Kidney (tissue), 14 donors: ENCODE results near the gene MYBPH. TPM values are rescaled to one million over a fixed set of nuclear protein-coding genes. Genes with fewer than 3 reads are reported as not detected.

ENCODE experiments used
- DNase-seq, 5 donors: peaks; one replicate each; pipeline ENCODE4 v3.0.0-alpha.2; 2013 to 2020
- FAIRE-seq: peaks from 2 replicates; lab custom pipeline; 2012; peaks lifted over from hg19 to GRCh38; lab: Jason Lieb, UNC
- H3K27ac ChIP-seq, 2 donors: one replicate each; pipeline ENCODE4 v1.7.0; 2013; ENCODE audit warnings: low read depth in 2 of 2, low read length in 2 of 2, inconsistent platforms in 1 of 2
- H3K27me3 ChIP-seq: one replicate; pipeline ENCODE4 v1.7.1; 2013; ENCODE audit warnings: low read length, inconsistent platforms; ENCODE audit not compliant: control insufficient read depth, insufficient read depth
- H3K36me3 ChIP-seq, 3 donors: one replicate each; pipeline versions ENCODE4 v1.7.0 to v1.7.1; 2013; ENCODE audit warnings: low read length in 3 of 3, control low read depth in 1 of 3, inconsistent platforms in 1 of 3; ENCODE audit not compliant: insufficient read depth in 3 of 3, control insufficient read depth in 2 of 3
- H3K4me1 ChIP-seq, 3 donors: one replicate each; pipeline versions ENCODE4 v1.7.0 to v1.7.1; 2013; ENCODE audit warnings: low read length in 3 of 3, inconsistent platforms in 1 of 3, low read depth in 1 of 3; ENCODE audit not compliant: control insufficient read depth in 2 of 3, insufficient read depth in 2 of 3
- H3K4me3 ChIP-seq, 3 donors: one replicate each; pipeline versions ENCODE4 v1.7.0 to v1.8.1; 2013; ENCODE audit warnings: low read length in 3 of 3, control low read depth in 1 of 3, inconsistent platforms in 1 of 3
- H3K9ac ChIP-seq, 3 donors: one replicate each; pipeline versions ENCODE4 v1.7.0 to v1.7.1; 2013; ENCODE audit warnings: low read length in 3 of 3, control low read depth in 1 of 3, inconsistent platforms in 1 of 3
- H3K9me3 ChIP-seq, 3 donors: one replicate each; pipeline versions ENCODE4 v1.7.0 to v1.7.1; 2013; ENCODE audit warnings: low read length in 3 of 3, control low read depth in 1 of 3, inconsistent platforms in 1 of 3; ENCODE audit not compliant: control insufficient read depth in 2 of 3, insufficient read depth in 1 of 3
- CTCF ChIP-seq: IDR thresholded peaks from 3 replicates; pipeline ENCODE4 v1.5.1; 2012; ENCODE audit warnings: mild to moderate bottlenecking, moderate library complexity, borderline replicate concordance; ENCODE audit not compliant: insufficient read depth; ENCODE audit errors: extremely low read depth
- intact Hi-C: fragments of 100-400 bp; cut with DNase I; formaldehyde crosslinking; loops from one replicate; pipeline ENCODE4 v1.11.1; 2022
- polyA plus RNA-seq: library from polyadenylated mRNA; stranded (reverse); fragments of 350-450 nt; fragmentation: Illumina TruSeq; extraction: RNeasy Lipid Tissue Mini Kit (QIAGEN cat#74804); gene quantifications from one replicate; pipeline ENCODE4 v1.2.3, GENCODE V29; 2014; ENCODE audit warnings: low read depth, low replicate concordance; ENCODE audit not compliant: insufficient read depth
- total RNA-seq: library from RNA; stranded (reverse); fragmentation: NEBNext Ultra II Directional; extraction: Animal tissue kit (Norgen Biotek cat#: 25700); gene quantifications from one replicate; pipeline ENCODE4 v1.2.1, GENCODE V29; 2021
- donor health status: control.
- donor health status: control.
- donor health status: control.
- donor health status: control.
- donor health status: control.
- donor health status: DM: yes; HTN: yes; CAD: no.
- donor health status: Normal renal cell carcinoma (clear cell type).

Gene MYBPH
- total and polyA plus RNA-seq, 2 donors from 2014 or later, result 2.3 TPM; not detected in 1

GRCh38 chr1:203181586-203182386 lies 6.2 kb upstream of the MYBPH start:
- no peak for TF ChIP-seq CTCF
- no peak overlapping the region for H3K9ac ChIP-seq
- no peak overlapping the region for H3K27ac ChIP-seq
- H3K27me3 ChIP-seq, result no peaks in the 10 kb centered on the region
- H3K4me3 ChIP-seq, result no peak overlapping the region
- no peaks in the 10 kb centered on the region for H3K36me3 ChIP-seq
- FAIRE-seq (no peak), DNase-seq (no peak)
- peaks cover 0 to 6% (median 2%) of the 10 kb centered on the region in 3 donors for H3K4me1 ChIP-seq
- H3K9me3 ChIP-seq, result no peaks in the 10 kb centered on the region
- intact Hi-C loops, result no loop called here

- DNase-seq (no peak), FAIRE-seq (no peak)
- Histone ChIP-seq H3K9ac (no peak overlapping the region), H3K27ac (no peak overlapping the region), H3K9me3 (no peaks in the 10 kb centered on the region), H3K36me3 (no peaks in the 10 kb centered on the region), H3K4me1 (peaks cover 2 to 11% (median 4%) of the 10 kb centered on the region in 3 donors), H3K4me3 (no peak overlapping the region), H3K27me3 (no peaks in the 10 kb centered on the region)
- TF ChIP-seq CTCF, result no peak
- intact Hi-C loops, result no loop called here
Observed at GRCh38 chr1:203180611-203181330, 5.1 kb upstream of the MYBPH start.

- DNase-seq (no peak), FAIRE-seq (no peak)
- Histone ChIP-seq H3K27ac (no peak overlapping the region), H3K9me3 (no peaks in the 10 kb centered on the region), H3K27me3 (no peaks in the 10 kb centered on the region), H3K4me1 (peaks cover 2 to 11% (median 4%) of the 10 kb centered on the region in 3 donors), H3K9ac (no peak overlapping the region), H3K4me3 (no peak overlapping the region), H3K36me3 (no peaks in the 10 kb centered on the region)
- intact Hi-C loops, result no loop called here
- TF ChIP-seq CTCF, result no peak
Observed at GRCh38 chr1:203179667-203180005, 4.0 kb upstream of the MYBPH start.
